ENCODE data around the gene SEMA5A. TPM values are rescaled to one million over a fixed set of nuclear protein-coding genes. Genes with fewer than 3 reads are reported as not detected.

SEMA5A gene
- total and polyA plus RNA-seq, 2 of the 8 experiments (the other 6 are each of a cell fraction or from before 2014, with no cell fraction given) = 5.3 to 8.9 TPM

DNA sequence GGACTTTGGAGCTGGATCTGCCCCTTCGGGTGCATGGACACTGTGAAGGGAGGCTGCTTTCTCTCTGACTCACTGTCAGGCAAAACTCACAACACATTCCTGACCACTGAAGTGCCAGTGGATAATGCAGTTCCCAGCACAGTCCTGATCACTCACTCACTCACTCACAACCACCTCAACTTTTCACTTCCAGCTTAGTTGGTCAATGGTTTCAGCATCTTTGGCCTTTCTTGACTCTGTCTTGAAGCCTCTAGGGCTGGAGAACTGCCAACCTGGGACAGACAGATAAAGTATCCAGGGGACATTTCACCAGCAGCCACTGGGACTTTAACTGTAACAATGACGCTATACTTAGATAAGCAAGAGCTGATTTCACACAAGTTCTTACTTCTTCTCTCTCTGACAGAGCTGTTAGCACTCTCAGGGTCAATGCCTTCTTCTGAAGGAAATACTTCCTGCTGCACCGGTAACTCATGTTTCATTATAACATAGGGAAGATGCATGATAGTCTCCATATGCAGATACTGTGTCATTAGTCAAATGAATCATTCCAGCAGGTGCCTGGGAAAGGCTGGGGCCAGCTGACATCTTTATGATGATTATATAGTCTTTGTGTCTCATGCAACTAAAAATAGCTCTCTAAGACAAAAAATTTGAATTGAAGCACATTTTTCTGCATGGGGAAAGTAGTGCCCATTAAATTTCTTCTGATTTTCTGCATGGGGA lies 499.0 kb downstream of the SEMA5A start:
- no peak for DNase-seq (ENCODE audit: low read depth in 1 of 2, low spot score in 2 of 2)
- H3K4me3 ChIP-seq (ENCODE audit: extremely low read depth in 1 of 4, insufficient read depth in 2 of 4, low read depth in 3 of 4, low read length in 4 of 4) = no peak overlapping the region

More for the DNA sequence above, 499.0 kb downstream of the SEMA5A start:
- no peak for TF ChIP-seq SP1 (IDR thresholded peaks at IDR 0.05; ENCODE audit: low read depth, low read length)
- no peak for TF ChIP-seq GTF2F1 (IDR thresholded peaks at IDR 0.05; ENCODE audit: borderline replicate concordance, low read depth, low read length)
- TF ChIP-seq SAP30 (IDR thresholded peaks at IDR 0.05; ENCODE audit: insufficient read depth, insufficient replicate concordance, low read length) = no peak
- no peak for TF ChIP-seq BACH1 (IDR thresholded peaks at IDR 0.05; ENCODE audit: low read length)
- TF ChIP-seq NRF1 (IDR thresholded peaks at IDR 0.05; ENCODE audit: low read depth, low read length) = no peak
- no peak for TF ChIP-seq GABPA (IDR thresholded peaks at IDR 0.05; ENCODE audit: borderline replicate concordance, insufficient read depth, low read length)
- TF ChIP-seq TBP (IDR thresholded peaks at IDR 0.05; ENCODE audit: low read depth, low read length) = no peak
- TF ChIP-seq, protein P1, sequence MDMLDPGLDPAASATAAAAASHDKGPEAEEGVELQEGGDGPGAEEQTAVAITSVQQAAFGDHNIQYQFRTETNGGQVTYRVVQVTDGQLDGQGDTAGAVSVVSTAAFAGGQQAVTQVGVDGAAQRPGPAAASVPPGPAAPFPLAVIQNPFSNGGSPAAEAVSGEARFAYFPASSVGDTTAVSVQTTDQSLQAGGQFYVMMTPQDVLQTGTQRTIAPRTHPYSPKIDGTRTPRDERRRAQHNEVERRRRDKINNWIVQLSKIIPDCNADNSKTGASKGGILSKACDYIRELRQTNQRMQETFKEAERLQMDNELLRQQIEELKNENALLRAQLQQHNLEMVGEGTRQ (IDR thresholded peaks at IDR 0.05; ENCODE audit: low read length) = no peak
- no peak for TF ChIP-seq SRF (IDR thresholded peaks at IDR 0.05; ENCODE audit: low read depth, low read length)
- no peak for TF ChIP-seq EGR1 (IDR thresholded peaks at IDR 0.05; ENCODE audit: borderline replicate concordance, low read depth, low read length)
- no peak overlapping the region for H3K23ac ChIP-seq (ENCODE audit: insufficient read length)
- H3K79me1 ChIP-seq (ENCODE audit: low read depth, low read length) = no peaks in the 10 kb centered on the region
- H2AFZ ChIP-seq (ENCODE audit: low read length) = no peak overlapping the region
- H4K20me1 ChIP-seq (replicated peaks in 1 of 2; ENCODE audit: control insufficient read depth in 1 of 2, insufficient read depth in 2 of 2, low read length in 2 of 2) = no peaks in the 10 kb centered on the region
- no peak overlapping the region for H4K5ac ChIP-seq (ENCODE audit: insufficient read length, low read depth, low read length)
- no peak overlapping the region for H3K9ac ChIP-seq (replicated peaks in 1 of 4; ENCODE audit: extremely low read depth in 1 of 4, low read depth in 3 of 4, low read length in 3 of 4)
- no peak overlapping the region for H3K27ac ChIP-seq (ENCODE audit: low read depth, low read length)
- H2BK20ac ChIP-seq (ENCODE audit: low read length) = no peak overlapping the region
- H3K23me2 ChIP-seq (ENCODE audit: low read depth, low read length) = no peaks in the 10 kb centered on the region
- no peak overlapping the region for H3K56ac ChIP-seq (replicated peaks; ENCODE audit: insufficient read length, low read depth, low read length)
- WGBS, 2 experiments (ENCODE audit: extremely low coverage in 1 of 2, insufficient coverage in 1 of 2, insufficient read length in 1 of 2, insufficient replicate concordance in 2 of 2, low coverage in 1 of 2, low lambda C conversion rate in 2 of 2, missing lambda C conversion rate in 1 of 2) = 100% methylated on average over 3 of the region's 3 CpGs; no CpG with 5 or more reads in 1 of the 2 experiments
- no peaks in the 10 kb centered on the region for H3K4me1 ChIP-seq (replicated peaks in 1 of 4; ENCODE audit: control insufficient read depth in 3 of 4, insufficient read depth in 4 of 4, low read length in 3 of 4)
- no peaks in the 10 kb centered on the region for H3K79me2 ChIP-seq (ENCODE audit: control insufficient read depth in 1 of 2, insufficient read depth in 2 of 2, low read length in 2 of 2)
- H2BK120ac ChIP-seq (replicated peaks; ENCODE audit: low read depth, low read length) = no peak overlapping the region
- H3K14ac ChIP-seq (ENCODE audit: insufficient read length) = no peak overlapping the region
- CTCF ChIA-PET (ENCODE audit: partially characterized antibody) = interaction anchor here (1.2 kb wide), 1 partner anchor 31 kb away, joined by 3 read pairs; no protein-coding TSS in a partner anchor
- H2BK15ac ChIP-seq (ENCODE audit: low read length) = no peak overlapping the region
- H3K4me2 ChIP-seq (ENCODE audit: insufficient read depth in 1 of 2, low read depth in 2 of 2, low read length in 2 of 2) = no peak overlapping the region
- no peak overlapping the region for H3K18ac ChIP-seq (ENCODE audit: extremely low read depth, low read length)
- H4K91ac ChIP-seq (replicated peaks; ENCODE audit: insufficient read length, low read length) = no peak overlapping the region
- POLR2A ChIA-PET (ENCODE audit: partially characterized antibody) = no interaction called here
- H3K36me3 ChIP-seq (ENCODE audit: control insufficient read depth in 2 of 4, insufficient read depth in 4 of 4, low read length in 3 of 4) = no peaks in the 10 kb centered on the region
- no peak overlapping the region for H2BK5ac ChIP-seq (ENCODE audit: low read depth, low read length)
- no peak overlapping the region for H3K4ac ChIP-seq (replicated peaks; ENCODE audit: insufficient read length, low read depth, low read length)
- H3K27me3 ChIP-seq (replicated peaks in 1 of 4; ENCODE audit: control insufficient read depth in 3 of 4, extremely low read depth in 1 of 4, insufficient read depth in 3 of 4, low read length in 3 of 4) = no peaks in the 10 kb centered on the region
- no peak overlapping the region for H4K8ac ChIP-seq (ENCODE audit: extremely low read depth, insufficient read depth, low read length)
- FAIRE-seq = no peak
- H2BK12ac ChIP-seq (ENCODE audit: low read depth, low read length) = no peak overlapping the region
- no peak overlapping the region for H2AK5ac ChIP-seq (ENCODE audit: low read depth, low read length)
- no peaks in the 10 kb centered on the region for H3K9me3 ChIP-seq (ENCODE audit: insufficient read depth in 2 of 2, low read depth in 1 of 2, low read length in 1 of 2)

Measured in H1 (cell line).